Stimulated activated CD4-positive, alpha-beta T cell treated with anti-CD3 and anti-CD28 coated beads, Interleukin-1b, Interleukin-23, amount 100 ng/mL, for 24 hours (primary cell): ENCODE results near the gene BRD9.
"Not testable (repeated sequence)": the region's sequence is repeated elsewhere in the genome, so short reads cannot be mapped to it uniquely, and the experiment has no call there.

Source experiments
- DNase-seq, 4 experiments: peaks; one replicate each; pipeline ENCODE4 v3.0.0-alpha.2; 2020; ENCODE audit warnings: low read depth in 4 of 4, low spot score in 1 of 4

The BRD9 gene

DNA sequence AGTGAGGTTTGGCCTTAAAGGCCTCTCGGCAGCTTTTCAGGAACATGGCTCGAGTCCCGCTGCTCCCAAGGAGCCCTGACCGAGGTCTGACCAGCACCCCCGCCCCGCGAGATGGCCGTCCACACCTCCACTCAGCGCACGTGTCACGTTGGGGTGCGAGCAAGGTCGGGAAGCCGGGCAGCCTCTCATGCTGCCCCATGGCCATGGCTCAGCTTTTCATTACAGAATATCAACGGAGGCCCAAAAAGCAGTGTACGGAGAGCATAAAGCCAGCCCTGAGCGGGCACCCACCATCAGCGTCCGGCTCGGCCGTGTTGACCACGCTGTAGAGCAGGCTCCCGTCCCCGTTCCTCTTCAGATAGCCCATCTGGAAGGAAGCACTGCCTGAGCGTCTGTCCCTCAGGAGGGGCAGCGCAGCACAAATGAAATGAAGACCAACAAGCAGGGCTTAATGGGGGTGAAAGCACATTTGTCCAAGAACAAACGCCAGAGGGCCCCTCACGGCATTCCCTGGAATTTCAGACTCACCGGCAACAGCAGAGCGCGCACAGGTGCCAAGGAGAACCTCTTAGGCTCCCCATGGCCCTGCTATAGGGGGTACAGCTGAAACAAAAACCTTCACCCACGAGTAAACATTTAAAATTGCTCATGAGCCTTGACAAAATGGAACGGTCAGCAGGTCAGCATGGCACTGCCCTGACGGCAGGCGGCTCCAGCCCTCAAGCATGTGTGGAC is 11.6 kb downstream of the BRD9 start:
- no peak for DNase-seq

GRCh38 chr5:878677-879076 is 13.9 kb downstream of the BRD9 start:
- DNase-seq = not testable (repeated sequence)

DNA sequence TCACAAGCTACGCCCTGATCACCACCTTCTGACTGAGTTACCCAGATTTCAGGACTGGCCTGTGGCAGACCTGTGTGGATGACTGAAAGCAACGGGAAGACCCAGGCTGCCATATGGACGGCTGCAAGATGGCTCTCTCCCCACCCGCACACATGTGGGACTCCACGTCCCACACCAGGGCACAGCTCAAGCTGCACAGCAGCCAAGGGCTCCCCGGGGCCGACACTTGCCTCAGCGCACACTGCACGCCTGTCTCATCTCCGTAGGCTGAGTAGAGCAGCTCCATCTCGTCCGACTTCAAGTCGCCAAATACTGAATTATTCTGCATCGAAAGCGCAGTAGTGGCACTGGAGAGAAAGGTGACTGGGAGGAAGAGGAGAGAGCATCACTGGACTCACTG is 14.5 kb downstream of the BRD9 start:
- no peak for DNase-seq

DNA sequence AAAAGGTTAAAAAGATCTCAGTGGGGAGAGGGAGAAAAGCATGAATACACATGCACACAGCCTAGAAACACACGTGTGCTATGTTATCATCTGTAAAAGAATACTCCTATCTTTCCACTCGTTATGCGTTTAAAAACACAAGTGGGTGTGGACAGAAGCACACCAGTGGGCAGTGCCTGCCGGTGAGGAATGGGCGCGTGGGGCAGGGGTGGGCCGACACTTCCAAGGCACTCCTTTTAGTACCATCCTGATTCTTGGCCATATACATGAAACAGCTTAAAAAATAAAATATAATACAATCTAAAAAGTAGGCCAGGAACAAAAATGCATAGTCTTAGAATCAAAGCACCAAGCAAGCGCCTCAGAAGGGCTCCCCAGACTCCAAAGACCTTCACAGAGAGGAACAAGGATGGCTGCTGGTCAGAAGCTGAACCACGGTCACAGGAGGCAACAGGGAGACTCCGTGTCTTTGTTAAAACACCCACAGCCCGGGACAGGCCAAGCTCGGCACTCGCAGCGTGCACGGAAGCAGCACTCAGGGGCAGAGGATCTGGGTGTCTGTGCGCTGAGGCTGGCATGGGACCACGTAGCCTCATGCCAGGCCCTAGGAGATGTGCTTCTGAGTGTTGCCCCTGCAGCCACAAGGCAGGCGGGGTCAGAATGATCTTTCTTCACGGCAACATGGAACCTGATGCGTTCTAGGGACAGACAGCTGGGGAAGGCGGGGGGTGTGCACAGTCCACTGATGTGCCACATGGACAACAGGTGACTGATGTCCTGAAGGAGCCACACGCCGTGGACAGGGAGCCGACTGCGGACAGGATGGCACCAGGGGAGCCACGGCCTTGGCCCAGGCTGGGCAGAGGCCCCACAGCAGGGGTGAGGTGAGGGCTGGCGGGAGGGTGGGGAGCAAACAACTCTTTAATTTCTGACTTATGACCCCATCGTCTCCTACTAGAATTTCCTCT is 15.9 kb downstream of the BRD9 start:
- no peak for DNase-seq

DNA sequence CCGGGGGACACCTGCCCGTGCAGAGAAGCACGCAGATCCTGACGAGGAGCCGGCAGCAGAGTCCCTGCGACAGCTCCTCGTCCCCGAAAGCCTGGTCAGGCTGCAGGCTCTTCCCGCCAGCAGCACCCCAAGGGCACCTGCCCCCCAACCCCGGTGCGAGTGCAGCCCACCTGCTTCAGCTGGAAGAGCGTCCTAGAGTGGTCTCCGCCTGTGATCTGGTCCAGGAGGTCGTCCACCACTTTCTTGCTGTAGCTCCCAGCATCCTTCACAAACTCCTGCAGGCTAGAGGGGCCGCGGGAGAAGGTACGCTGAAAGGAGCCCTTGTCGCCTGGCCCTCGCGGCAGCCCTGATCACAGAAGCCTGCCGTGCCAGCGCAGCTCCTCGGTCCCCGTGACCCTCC is 16.7 kb downstream of the BRD9 start:
- DNase-seq = no peak

DNA sequence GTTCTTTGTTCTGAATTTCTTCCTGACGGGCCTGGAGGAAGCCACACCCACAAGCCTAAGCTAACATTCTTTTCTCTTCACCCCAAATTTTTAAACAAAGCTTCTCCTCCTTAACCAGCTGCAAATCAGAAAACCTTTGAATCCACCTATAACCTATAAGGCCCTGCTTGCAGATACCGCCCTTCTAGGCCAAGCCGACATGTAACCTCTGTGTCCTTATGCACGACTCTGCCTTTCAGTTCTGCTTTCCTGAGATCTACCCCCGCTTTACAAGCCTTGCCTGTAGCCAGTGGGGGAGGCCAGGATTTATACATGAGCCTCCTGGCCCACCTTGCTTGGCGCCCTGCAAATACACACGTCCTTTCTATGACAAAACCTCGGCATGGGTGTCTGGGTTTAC is 19.3 kb downstream of the BRD9 start:
- DNase-seq = no peak

DNA sequence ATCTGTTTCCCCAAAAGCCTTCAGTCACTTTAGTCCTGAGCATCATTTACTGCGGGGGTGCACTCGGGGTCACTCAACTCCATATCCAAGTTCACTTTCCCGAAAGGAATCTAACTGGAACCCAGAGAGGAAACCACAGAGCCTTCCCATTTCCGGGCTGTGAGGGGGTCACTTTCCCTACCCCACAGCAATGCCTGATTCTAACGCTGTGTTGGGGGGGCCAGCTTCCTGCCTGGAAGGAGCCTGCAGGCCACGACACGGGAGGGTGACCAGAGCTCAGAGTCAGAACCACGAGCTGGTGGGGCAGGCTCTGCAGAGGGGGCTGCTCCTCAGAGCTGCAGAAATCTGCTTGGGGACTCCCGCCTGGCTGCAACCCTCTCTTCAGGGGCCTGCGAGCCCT is 20.3 kb downstream of the BRD9 start:
- DNase-seq = no peak

DNA sequence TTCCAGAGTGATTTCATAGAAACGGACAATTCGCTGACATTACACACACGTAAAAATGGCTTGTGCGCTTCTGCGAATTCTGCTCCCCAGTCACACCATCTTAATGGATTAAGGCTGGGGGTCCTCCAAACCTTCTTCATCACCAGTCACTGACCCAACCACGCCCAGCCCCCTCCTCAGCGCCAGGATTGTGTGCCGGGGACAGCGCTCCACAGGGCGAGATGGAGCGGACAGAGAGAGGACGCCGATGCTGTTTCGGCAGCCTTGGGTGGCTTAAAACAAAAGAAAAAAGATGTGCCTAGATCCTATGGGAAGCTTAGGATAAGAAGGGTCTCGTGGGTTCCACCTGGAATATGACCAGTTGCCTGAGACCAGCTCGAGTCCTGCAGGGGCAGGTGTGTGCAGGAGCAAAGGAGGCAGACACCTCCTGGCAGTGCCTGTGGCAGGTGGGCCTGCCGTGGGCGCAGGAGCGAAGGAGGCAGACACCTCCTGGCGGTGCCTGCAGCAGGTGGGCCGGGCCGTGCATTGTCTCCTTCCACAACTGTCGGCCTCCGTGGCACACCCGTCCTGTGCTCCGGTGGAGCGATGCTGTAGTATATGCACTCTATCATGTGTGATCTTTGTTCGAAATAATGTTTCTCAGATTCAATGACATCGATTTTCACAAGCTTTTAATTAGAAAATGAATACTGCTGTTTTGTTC is 20.9 kb downstream of the BRD9 start:
- no peak for DNase-seq

- no peak for DNase-seq
Measured at GRCh38 chr5:870956-871355, 21.6 kb downstream of the BRD9 start.

GRCh38 chr5:868428-869135 is 24.0 kb downstream of the BRD9 start:
- DNase-seq = no peak

GRCh38 chr5:867300-867870 is 25.2 kb downstream of the BRD9 start:
- DNase-seq = no peak

DNA sequence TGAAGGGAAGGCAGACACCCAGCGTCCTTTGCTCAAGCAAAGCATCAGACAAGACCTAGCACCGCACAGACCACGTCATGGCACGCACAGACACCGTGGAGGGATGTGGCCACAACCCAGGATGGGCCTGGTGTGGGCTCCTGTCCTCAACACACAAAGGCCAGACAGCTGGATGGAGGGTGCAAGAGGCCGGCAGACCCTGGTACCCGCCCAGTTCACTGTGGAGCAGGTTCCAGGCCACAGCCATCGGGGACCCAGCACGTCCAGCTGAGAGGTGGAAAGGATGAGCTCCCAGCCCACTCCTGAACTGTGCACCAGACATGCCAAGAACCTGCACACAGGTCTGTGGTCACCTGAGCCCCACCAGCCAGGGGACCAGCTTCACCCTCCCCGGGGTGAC is 26.8 kb downstream of the BRD9 start:
- DNase-seq = no peak

GRCh38 chr5:865168-865521 is 27.5 kb downstream of the BRD9 start:
- no peak for DNase-seq

GRCh38 chr5:864492-865167 is 28.0 kb downstream of the BRD9 start:
- DNase-seq = no peak

DNA sequence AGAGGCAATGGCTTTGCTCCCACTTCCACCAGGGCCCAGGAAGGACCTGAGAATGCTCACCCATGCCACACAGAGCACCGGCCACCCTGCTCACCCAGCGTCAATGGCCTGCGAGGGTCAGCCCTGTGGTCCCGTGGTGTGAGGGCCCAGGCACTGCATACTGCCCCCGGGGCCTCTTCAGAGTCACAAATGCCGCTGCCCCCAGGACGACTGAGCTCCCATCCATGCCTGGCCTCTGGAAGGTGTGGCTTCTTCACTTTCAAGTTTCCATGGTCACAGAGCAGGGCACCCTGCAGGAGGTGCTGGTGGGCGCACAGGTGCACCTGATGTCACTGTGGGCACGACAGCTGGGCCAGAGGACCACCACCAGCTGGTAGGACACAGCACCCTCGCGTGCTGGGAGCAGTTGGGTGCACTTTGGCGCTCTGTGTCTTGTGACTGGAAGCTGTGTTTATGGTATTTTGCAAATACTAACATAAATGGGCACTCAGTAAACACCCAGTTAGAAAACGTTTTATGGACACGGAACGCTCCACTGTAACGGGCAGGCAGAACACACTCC is 29.3 kb downstream of the BRD9 start:
- DNase-seq = no peak

DNA sequence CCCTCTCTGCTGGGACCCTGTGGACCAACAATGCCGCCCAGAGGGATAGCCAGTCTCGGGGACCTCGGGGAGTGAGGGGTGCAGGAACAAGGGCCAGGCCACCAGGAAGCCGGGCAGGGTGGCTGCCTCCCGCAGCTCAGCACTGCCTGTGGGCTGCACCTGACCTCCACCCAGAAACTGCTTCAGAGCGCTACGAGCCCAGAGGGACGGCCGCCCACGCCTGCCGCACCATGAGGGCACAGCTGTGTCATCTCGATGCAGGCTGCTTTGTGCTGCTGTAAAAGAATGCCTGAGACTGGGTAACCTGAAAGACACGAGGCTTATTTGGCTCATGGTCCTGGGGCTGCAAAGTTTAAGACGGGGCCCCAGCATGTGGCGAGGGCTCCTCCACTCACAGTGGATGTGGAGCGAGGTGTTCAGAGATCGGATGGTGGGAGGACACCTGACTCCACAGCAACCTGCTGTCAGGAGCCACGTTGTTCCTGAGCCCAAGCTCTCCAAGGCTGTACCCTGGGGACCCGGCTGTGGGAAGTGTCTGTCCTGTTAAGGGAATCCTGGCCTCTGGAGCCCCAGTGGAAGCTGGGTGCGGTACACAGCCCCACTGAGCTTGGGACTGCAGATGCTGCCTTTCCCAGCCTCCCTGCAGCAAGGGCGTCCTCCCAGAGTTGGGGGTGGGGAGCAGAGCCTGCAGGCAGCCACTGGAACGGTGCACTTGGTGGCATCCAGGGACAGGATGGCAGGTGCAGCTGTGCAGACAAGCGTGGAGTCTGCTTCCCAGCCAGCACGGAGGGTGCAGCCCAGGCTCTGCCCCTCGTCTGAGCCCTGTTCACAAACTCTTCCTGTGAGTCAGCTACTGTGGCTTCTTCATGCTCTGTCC is 30.0 kb downstream of the BRD9 start:
- no peak for DNase-seq

DNA sequence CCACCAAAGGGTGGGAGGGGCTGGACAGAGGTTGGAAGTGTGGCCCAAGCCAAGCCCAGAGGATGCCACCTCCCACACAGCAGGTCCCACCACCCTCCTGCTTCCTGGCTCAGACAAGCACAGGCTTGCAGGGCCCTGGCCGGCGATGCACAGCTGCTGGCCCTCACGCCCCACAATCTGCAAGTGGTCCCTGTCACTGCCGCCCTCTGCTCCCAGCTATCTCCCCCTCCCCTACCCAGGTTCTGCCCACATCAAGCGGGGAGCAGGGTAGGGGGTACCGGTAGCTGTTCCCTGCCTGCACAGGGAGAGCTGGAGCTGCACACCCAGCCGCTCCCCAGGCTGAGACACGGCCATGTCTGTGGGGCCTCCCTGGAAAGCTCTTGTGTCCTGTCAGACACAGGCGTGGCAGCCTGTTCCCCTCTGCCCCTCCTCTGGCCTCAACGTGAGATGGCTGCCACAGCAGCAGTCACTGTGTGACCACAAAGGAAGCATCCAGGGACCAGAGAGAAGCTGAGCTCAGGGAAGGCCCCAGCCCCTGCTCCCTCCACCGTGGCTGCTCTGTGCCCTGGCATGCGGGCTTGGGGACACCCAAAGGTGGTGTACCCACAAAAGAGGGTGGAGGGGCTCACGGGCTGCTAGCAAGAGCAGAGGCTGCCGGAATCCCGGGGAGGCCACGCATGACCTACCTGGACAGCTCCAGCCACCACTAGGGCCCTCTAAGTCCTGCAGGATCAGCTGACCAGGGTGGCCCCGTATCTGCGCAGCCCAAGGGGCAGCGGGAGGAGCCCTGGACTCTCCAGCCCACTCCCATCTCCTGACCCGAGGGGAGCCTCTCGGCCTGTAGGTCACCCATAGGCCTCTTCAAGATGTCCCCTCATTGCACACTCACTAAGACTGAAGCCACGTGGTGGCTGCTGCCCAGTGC is 30.9 kb downstream of the BRD9 start:
- DNase-seq = no peak
